Fibroblast of the aortic adventitia (primary cell): ENCODE measurements around the gene XPNPEP2. TPM values are rescaled to one million over a fixed set of nuclear protein-coding genes. Genes with fewer than 3 reads are reported as not detected.

Experiments used
- DNase-seq: peaks from one replicate; pipeline ENCODE4 v3.0.0-alpha.2; 2010; ENCODE audit warnings: low read depth
- H3K4me3 ChIP-seq: 2 replicates; pipeline ENCODE4 v1.5.1; 2011; ENCODE audit warnings: low read depth, mild to moderate bottlenecking, control low read depth, low read length, moderate library complexity
- total RNA-seq: library from RNA; depleted of rRNA; stranded (reverse); fragments of >200 nt; gene quantifications from 2 replicates; pipeline ENCODE4 v1.2.3, GENCODE V29; 2012; ENCODE audit warnings: low replicate concordance
- TF ChIP-seq, protein P1 (sequence below): IDR thresholded peaks from 2 replicates; pipeline ENCODE4 v1.5.1; 2011; ENCODE audit warnings: mild to moderate bottlenecking, low read length, control low read depth, inconsistent platforms; ENCODE audit not compliant: insufficient read depth

XPNPEP2 gene
- total RNA-seq, 1 donor = 5.7 TPM

DNA sequence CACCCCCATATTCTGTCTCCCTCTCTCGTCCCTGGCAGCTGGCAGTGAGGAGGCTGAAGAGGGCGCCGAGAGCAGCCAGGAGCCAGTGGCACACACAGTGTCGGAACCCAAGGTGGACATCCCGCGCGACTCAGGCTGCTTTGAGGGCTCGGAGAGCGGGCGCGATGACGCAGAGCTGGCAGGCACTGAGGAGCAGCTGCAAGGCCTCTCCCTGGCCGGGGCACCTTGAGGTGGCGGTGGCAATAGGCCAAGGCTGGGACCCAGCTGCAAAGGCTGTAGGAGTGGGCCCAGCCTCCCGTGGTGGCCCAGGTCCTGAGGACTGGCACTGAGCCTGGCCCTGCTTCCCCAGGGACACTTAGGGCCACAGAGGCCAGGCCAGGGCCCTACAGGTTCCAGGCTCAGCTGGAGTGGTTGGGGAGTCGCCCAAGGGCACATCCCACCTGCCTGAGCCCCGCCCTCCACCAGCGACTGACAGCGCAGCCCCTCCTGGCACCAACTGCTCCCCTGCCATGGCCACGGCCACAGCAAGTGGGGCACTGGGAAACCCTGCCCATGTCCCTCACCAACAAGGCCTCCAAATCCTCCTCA, 54.9 kb downstream of the XPNPEP2 start:
- no peak overlapping the region for H3K4me3 ChIP-seq
- TF ChIP-seq, protein P1, sequence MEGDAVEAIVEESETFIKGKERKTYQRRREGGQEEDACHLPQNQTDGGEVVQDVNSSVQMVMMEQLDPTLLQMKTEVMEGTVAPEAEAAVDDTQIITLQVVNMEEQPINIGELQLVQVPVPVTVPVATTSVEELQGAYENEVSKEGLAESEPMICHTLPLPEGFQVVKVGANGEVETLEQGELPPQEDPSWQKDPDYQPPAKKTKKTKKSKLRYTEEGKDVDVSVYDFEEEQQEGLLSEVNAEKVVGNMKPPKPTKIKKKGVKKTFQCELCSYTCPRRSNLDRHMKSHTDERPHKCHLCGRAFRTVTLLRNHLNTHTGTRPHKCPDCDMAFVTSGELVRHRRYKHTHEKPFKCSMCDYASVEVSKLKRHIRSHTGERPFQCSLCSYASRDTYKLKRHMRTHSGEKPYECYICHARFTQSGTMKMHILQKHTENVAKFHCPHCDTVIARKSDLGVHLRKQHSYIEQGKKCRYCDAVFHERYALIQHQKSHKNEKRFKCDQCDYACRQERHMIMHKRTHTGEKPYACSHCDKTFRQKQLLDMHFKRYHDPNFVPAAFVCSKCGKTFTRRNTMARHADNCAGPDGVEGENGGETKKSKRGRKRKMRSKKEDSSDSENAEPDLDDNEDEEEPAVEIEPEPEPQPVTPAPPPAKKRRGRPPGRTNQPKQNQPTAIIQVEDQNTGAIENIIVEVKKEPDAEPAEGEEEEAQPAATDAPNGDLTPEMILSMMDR = no peak
- no peak for DNase-seq

DNA sequence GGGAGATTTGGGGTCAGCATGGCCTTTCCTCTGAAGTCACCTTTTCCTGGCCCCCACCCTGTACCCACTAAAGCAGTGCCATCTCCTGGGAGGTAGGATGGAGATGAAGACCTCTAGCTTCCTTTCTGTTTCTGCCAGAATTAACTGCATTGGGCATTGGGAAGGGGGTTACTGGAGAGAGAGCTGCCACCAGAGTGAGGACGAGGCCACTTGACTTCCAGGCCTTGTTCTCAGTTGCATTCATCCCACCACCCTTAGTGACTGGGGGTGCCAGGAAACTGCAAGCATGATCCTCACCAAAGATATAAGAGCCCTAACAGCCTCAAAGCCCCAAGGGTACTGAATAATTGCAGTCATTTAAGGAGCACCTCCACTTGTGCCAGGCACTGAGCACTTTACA, 56.8 kb downstream of the XPNPEP2 start:
- TF ChIP-seq, protein P1 = no peak
- no peak for DNase-seq
- no peak overlapping the region for H3K4me3 ChIP-seq

DNA sequence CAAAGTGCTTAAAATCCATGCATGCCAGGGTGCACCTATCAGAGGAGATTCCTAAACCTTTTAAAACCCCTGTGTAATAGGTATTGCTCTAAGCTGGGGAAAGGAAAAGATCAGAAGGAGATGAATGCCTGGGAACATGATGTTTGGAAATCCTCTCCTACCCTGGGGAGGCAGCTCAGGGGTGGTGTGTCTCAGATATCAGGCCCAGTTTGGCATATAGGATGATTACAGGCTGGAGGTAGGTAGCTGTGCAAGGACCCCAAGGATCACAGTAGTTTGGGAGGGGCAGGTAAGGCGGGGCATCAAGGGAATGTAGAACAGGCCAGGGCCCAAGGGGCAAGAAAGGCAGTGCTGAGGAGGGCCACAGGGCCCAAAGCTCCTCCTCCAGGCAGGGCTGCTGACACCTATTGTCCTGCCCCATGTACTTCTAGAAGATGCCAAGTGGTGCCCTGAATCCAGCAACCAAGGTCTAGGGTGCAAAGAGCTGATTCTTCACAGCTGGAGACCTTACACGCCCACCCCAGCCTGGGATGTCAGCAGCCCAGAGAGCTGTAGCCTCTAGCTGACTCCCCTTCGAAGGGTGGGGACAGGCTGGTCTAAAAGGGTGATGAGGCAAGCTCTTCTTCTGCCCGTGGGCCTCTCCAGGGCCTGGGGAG, 58.6 kb downstream of the XPNPEP2 start:
- TF ChIP-seq, protein P1 = no peak
- no peak overlapping the region for H3K4me3 ChIP-seq
- no peak for DNase-seq

DNA sequence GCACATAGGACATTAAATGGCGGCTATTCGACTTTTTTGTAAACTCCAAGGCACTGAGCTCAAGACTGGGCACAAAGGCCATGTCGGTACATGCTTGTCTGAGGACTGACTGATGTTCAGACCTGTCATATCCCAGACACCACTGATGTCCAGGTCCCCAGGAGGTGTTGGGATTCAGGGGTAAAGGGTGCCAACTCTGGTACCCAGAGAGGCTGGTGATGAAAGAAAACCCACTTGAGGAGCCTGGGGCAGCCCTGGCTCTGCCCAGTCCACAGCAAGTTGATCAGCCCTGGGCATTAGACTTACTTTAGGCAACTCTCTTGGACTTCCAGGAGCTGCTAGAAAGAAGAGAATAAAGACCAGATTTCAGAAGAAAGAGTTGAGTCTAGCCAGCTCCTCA, 59.7 kb downstream of the XPNPEP2 start:
- no peak overlapping the region for H3K4me3 ChIP-seq
- TF ChIP-seq, protein P1 = no peak
- DNase-seq = no peak

DNA sequence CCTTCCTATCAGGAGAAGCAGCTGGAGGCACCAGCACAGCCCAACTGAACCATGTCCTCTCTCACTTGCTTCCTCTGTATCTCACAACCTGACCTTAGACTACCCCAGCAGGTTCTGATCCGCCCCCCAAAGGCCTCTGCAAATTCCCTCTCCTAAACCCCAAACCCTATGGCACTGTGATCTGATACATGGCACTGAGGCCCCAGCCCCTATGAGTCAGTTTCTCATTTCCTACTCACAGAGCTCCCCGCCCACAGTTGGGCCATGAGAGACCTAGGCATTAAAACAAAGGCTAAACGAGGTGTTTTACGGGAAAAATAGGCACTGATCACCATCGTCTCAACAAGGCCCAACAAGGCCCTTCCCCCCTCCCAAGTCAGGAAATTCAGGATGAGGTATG, 60.1 kb downstream of the XPNPEP2 start:
- TF ChIP-seq, protein P1 = no peak
- no peak for DNase-seq
- no peak overlapping the region for H3K4me3 ChIP-seq

DNA sequence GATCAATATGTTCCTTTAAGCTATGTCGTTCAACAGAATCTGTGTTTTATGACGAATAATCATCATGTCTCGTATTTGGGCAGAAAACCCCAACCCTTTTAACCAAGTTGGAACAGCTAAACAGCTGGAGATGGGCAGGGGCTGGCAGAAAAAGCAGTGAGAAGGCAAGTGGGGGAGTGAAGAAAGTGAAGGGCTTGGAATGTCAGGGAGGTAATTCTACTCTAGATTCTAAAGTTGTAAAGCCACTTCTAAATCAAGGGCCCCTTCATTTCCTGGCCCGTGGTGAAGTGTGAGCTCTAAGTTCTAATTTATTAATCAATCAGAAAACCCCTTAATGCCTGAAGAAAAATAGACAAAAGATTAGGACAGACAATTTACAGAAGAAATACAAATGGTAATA, 61.4 kb downstream of the XPNPEP2 start:
- no peak overlapping the region for H3K4me3 ChIP-seq
- TF ChIP-seq, protein P1 = no peak
- DNase-seq = no peak
